Upper lobe of right lung (tissue), 1 donor: Measurements from ENCODE around the gene ATP11C. TPM values are rescaled to one million over a fixed set of nuclear protein-coding genes. Genes with fewer than 3 reads are reported as not detected.
"Not testable (repeated sequence)": the region's sequence is repeated elsewhere in the genome, so short reads cannot be mapped to it uniquely, and the experiment has no call there.

Experiments used
- ATAC-seq: fragments of 200-7000 bp; cut with Tn5 transposase; one replicate; pipeline ENCODE4 v1.9.1; 2020; ENCODE audit warnings: mild to moderate bottlenecking, moderate library complexity
- DNase-seq: peaks from one replicate; pipeline ENCODE4 v3.0.0-alpha.2; 2020
- H3K27ac ChIP-seq: fragments of 200-600 bp; one replicate; pipeline ENCODE4 v1.8.0; 2022
- H3K27me3 ChIP-seq: fragments of 200-600 bp; one replicate; pipeline ENCODE4 v1.8.0; 2022; ENCODE audit warnings: mild to moderate bottlenecking
- H3K36me3 ChIP-seq: fragments of 200-600 bp; one replicate; pipeline ENCODE4 v1.8.0; 2022
- H3K4me1 ChIP-seq: fragments of 200-600 bp; one replicate; pipeline ENCODE4 v1.8.0; 2022
- H3K4me3 ChIP-seq: fragments of 200-600 bp; one replicate; pipeline ENCODE4 v1.8.0; 2022; ENCODE audit warnings: mild to moderate bottlenecking
- H3K9me3 ChIP-seq: fragments of 200-600 bp; one replicate; pipeline ENCODE4 v1.8.0; 2022
- CTCF ChIP-seq: fragments of 200-600 bp; IDR thresholded peaks from one replicate; pipeline ENCODE4 v1.8.0; 2022; ENCODE audit warnings: antibody characterized with exemption
- intact Hi-C: fragments of 100-400 bp; cut with DNase I; formaldehyde crosslinking; loops from one replicate; pipeline ENCODE4 v1.11.0; 2022
- total RNA-seq: library from RNA; stranded (reverse); fragmentation: NEBNext Ultra II Directional; extraction: Animal tissue kit (Norgen Biotek cat#: 25700); gene quantifications from one replicate; pipeline ENCODE4 v1.2.1, GENCODE V29; 2021
- donor health status: DM: no; HTN: yes; CAD: no; lungs with severe emphysema.

The ATP11C gene
- total RNA-seq, 1 donor from 2014 or later, result 19.6 TPM

GRCh38 chrX:139924069-139924695 is 8.7 kb downstream of the ATP11C start:
- TF ChIP-seq CTCF, result no peak
- no peaks in the 10 kb centered on the region for H3K4me1 ChIP-seq
- no peak overlapping the region for H3K4me3 ChIP-seq
- H3K9me3 ChIP-seq, result no peaks in the 10 kb centered on the region
- no peaks in the 10 kb centered on the region for H3K36me3 ChIP-seq
- intact Hi-C loops, result no loop called here
- no peak for DNase-seq
- ATAC-seq, result no peak
- no peak overlapping the region for H3K27ac ChIP-seq
- H3K27me3 ChIP-seq, result no peaks in the 10 kb centered on the region

- intact Hi-C loops, H3K27ac ChIP-seq, DNase-seq, H3K4me3 ChIP-seq, H3K4me1 ChIP-seq, H3K9me3 ChIP-seq, ATAC-seq, H3K27me3 ChIP-seq, H3K36me3 ChIP-seq: not testable (repeated sequence)
These were observed 11.7 kb downstream of the ATP11C start for GRCh38 chrX:139921142-139921541.

- no peak overlapping the region for H3K27ac ChIP-seq
- ATAC-seq, result no peak
- H3K36me3 ChIP-seq, result no peaks in the 10 kb centered on the region
- intact Hi-C loops, result no loop called here
- no peak for TF ChIP-seq CTCF
- H3K9me3 ChIP-seq, result no peaks in the 10 kb centered on the region
- H3K27me3 ChIP-seq, result no peaks in the 10 kb centered on the region
- no peaks in the 10 kb centered on the region for H3K4me1 ChIP-seq
- no peak for DNase-seq
- no peak overlapping the region for H3K4me3 ChIP-seq
These were observed 12.5 kb downstream of the ATP11C start for GRCh38 chrX:139920316-139920715.

- no peaks in the 10 kb centered on the region for H3K27me3 ChIP-seq
- H3K4me3 ChIP-seq, result no peak overlapping the region
- TF ChIP-seq CTCF, result no peak
- no peaks in the 10 kb centered on the region for H3K9me3 ChIP-seq
- ATAC-seq (no peak), DNase-seq (no peak)
- no peaks in the 10 kb centered on the region for H3K4me1 ChIP-seq
- no peak overlapping the region for H3K27ac ChIP-seq
- no peaks in the 10 kb centered on the region for H3K36me3 ChIP-seq
- intact Hi-C loops, result no loop called here
These were observed 18.4 kb downstream of the ATP11C start for GRCh38 chrX:139914421-139914820.

GRCh38 chrX:139909712-139910111 is 23.1 kb downstream of the ATP11C start:
- H3K4me1 ChIP-seq, result no peaks in the 10 kb centered on the region
- ATAC-seq, result no peak
- no peaks in the 10 kb centered on the region for H3K36me3 ChIP-seq
- no peak overlapping the region for H3K4me3 ChIP-seq
- DNase-seq, result no peak
- no peaks in the 10 kb centered on the region for H3K27me3 ChIP-seq
- no peaks in the 10 kb centered on the region for H3K9me3 ChIP-seq
- TF ChIP-seq CTCF, result no peak
- intact Hi-C loops, result no loop called here
- no peak overlapping the region for H3K27ac ChIP-seq

GRCh38 chrX:139907078-139907477 is 25.8 kb downstream of the ATP11C start:
- H3K9me3 ChIP-seq, result no peaks in the 10 kb centered on the region
- TF ChIP-seq CTCF, result no peak
- no peaks in the 10 kb centered on the region for H3K27me3 ChIP-seq
- no peak overlapping the region for H3K4me3 ChIP-seq
- no peaks in the 10 kb centered on the region for H3K36me3 ChIP-seq
- DNase-seq, result no peak
- no peak for ATAC-seq
- no peaks in the 10 kb centered on the region for H3K4me1 ChIP-seq
- intact Hi-C loops, result no loop called here
- H3K27ac ChIP-seq, result no peak overlapping the region
